Astrocyte (in vitro differentiated cells and primary cell): ENCODE measurements around the gene PLCB4. TPM values are rescaled to one million over a fixed set of nuclear protein-coding genes. Genes with fewer than 3 reads are reported as not detected.

ENCODE experiments used
- DNase-seq: peaks from one replicate; pipeline ENCODE4 v3.0.0-alpha.2; 2010; ENCODE audit warnings: low read depth
- FAIRE-seq: peaks from 2 replicates; lab custom pipeline; 2011; peaks lifted over from hg19 to GRCh38; lab: Jason Lieb, UNC
- H2AFZ ChIP-seq: 2 replicates; pipeline ENCODE4 v1.6.0; 2012; ENCODE audit warnings: low read depth, low read length, inconsistent platforms
- H3K27ac ChIP-seq: 2 replicates; pipeline ENCODE4 v1.5.1; 2011; ENCODE audit warnings: low read depth, low read length, inconsistent platforms
- H3K27me3 ChIP-seq: 2 replicates; pipeline ENCODE4 v1.6.0; 2011; ENCODE audit warnings: low read length, inconsistent platforms; ENCODE audit not compliant: insufficient read depth
- H3K36me3 ChIP-seq: 2 replicates; pipeline ENCODE4 v1.5.1; 2011; ENCODE audit warnings: low read length, inconsistent platforms; ENCODE audit not compliant: insufficient read depth
- H3K4me1 ChIP-seq: 2 replicates; pipeline ENCODE4 v1.5.1; 2011; ENCODE audit warnings: low read length, inconsistent platforms; ENCODE audit not compliant: insufficient read depth
- H3K4me2 ChIP-seq: 2 replicates; pipeline ENCODE4 v1.6.0; 2012; ENCODE audit warnings: low read length, inconsistent platforms
- H3K4me3 ChIP-seq: 2 replicates; pipeline ENCODE4 v1.5.1; 2011; ENCODE audit warnings: low read depth, mild to moderate bottlenecking, low read length, inconsistent platforms; ENCODE audit not compliant: insufficient read depth
- H3K79me2 ChIP-seq: 2 replicates; pipeline ENCODE4 v1.6.0; 2012; ENCODE audit warnings: mild to moderate bottlenecking, low read length, inconsistent platforms; ENCODE audit not compliant: insufficient read depth
- H3K9ac ChIP-seq: 2 replicates; pipeline ENCODE4 v1.6.0; 2012; ENCODE audit warnings: mild to moderate bottlenecking, low read length, inconsistent platforms
- H3K9me3 ChIP-seq: 2 replicates; pipeline ENCODE4 v1.5.1; 2012; ENCODE audit warnings: low read depth, mild to moderate bottlenecking, low read length, inconsistent platforms; ENCODE audit not compliant: insufficient read depth
- H4K20me1 ChIP-seq: 2 replicates; pipeline ENCODE4 v1.6.0; 2012; ENCODE audit warnings: low read length, inconsistent platforms; ENCODE audit not compliant: insufficient read depth
- H3K27ac Mint-ChIP-seq: one replicate; pipeline ENCODE4 v1.8.0; 2021; ENCODE audit warnings: mild to moderate bottlenecking, mixed read lengths; ENCODE audit not compliant: unreplicated experiment
- H3K27me3 Mint-ChIP-seq: one replicate; pipeline ENCODE4 v1.8.0; 2021; ENCODE audit warnings: low read depth, mixed read lengths; ENCODE audit not compliant: unreplicated experiment
- H3K36me3 Mint-ChIP-seq: one replicate; pipeline ENCODE4 v1.8.0; 2021; ENCODE audit warnings: low read depth, mixed read lengths; ENCODE audit not compliant: unreplicated experiment
- H3K4me1 Mint-ChIP-seq: one replicate; pipeline ENCODE4 v1.8.0; 2021; ENCODE audit warnings: low read depth, mixed read lengths; ENCODE audit not compliant: unreplicated experiment
- H3K4me3 Mint-ChIP-seq: one replicate; pipeline ENCODE4 v1.8.0; 2021; ENCODE audit warnings: mild to moderate bottlenecking, moderate library complexity, mixed read lengths; ENCODE audit not compliant: unreplicated experiment
- H3K9me3 Mint-ChIP-seq: one replicate; pipeline ENCODE4 v1.8.0; 2021; ENCODE audit warnings: mild to moderate bottlenecking, mixed read lengths; ENCODE audit not compliant: unreplicated experiment
- EZH2 ChIP-seq: IDR thresholded peaks from 2 replicates; pipeline ENCODE4 v1.6.1; 2012; ENCODE audit warnings: mild to moderate bottlenecking, low read length, inconsistent platforms; ENCODE audit not compliant: insufficient read depth
- total RNA-seq: library from RNA; stranded (reverse); gene quantifications from 2 replicates; pipeline ENCODE4 v1.2.1, GENCODE V29; 2021
- TF ChIP-seq, protein P1 (sequence below): IDR thresholded peaks from 2 replicates; pipeline ENCODE4 v1.5.1; 2011; ENCODE audit warnings: low read depth, mild to moderate bottlenecking, inconsistent platforms, low read length, moderate library complexity; ENCODE audit not compliant: insufficient read depth

PLCB4 gene
- total RNA-seq, 1 donor from 2014 or later = 58.2 TPM

DNA sequence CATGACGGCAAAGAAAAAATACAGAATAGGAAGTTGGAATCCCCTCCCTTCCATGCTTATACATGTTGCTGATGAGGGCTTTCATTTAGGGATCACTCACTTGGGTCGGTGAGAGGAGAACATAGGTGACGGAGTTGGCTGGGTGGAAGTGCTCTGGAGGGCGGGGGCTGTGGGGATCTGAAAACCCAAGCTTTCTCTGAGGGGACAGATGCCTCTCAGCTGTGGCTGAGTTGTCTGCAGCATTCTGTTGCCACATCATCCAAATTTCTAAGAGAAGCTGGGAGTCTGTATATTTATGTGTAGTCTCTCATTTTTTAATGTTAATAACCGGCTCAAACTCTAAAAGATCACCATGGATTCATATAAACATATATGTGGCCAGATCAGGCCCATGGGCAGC, 141.5 kb downstream of the PLCB4 start:
- Histone ChIP-seq H3K79me2 (no peaks in the 10 kb centered on the region), H2AFZ (no peak overlapping the region), H3K4me2 (no peak overlapping the region), H4K20me1 (no peaks in the 10 kb centered on the region), H3K36me3 (no peaks in the 10 kb centered on the region), H3K9me3 (no peaks in the 10 kb centered on the region), H3K27ac (no peak overlapping the region), H3K27me3 (no peaks in the 10 kb centered on the region), H3K9ac (no peak overlapping the region), H3K4me3 (no peak overlapping the region), H3K4me1 (no peaks in the 10 kb centered on the region)
- Mint-ChIP-seq H3K9me3 (no peaks in the 10 kb centered on the region), H3K27me3 (no peaks in the 10 kb centered on the region), H3K4me1 (peaks cover 22% of the 10 kb centered on the region), H3K4me3 (no peak overlapping the region), H3K27ac (no peak overlapping the region), H3K36me3 (peaks cover 2% of the 10 kb centered on the region)
- TF ChIP-seq EZH2 = no peak
- TF ChIP-seq, protein P1, sequence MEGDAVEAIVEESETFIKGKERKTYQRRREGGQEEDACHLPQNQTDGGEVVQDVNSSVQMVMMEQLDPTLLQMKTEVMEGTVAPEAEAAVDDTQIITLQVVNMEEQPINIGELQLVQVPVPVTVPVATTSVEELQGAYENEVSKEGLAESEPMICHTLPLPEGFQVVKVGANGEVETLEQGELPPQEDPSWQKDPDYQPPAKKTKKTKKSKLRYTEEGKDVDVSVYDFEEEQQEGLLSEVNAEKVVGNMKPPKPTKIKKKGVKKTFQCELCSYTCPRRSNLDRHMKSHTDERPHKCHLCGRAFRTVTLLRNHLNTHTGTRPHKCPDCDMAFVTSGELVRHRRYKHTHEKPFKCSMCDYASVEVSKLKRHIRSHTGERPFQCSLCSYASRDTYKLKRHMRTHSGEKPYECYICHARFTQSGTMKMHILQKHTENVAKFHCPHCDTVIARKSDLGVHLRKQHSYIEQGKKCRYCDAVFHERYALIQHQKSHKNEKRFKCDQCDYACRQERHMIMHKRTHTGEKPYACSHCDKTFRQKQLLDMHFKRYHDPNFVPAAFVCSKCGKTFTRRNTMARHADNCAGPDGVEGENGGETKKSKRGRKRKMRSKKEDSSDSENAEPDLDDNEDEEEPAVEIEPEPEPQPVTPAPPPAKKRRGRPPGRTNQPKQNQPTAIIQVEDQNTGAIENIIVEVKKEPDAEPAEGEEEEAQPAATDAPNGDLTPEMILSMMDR = no peak
- DNase-seq = no peak
- FAIRE-seq = no peak

DNA sequence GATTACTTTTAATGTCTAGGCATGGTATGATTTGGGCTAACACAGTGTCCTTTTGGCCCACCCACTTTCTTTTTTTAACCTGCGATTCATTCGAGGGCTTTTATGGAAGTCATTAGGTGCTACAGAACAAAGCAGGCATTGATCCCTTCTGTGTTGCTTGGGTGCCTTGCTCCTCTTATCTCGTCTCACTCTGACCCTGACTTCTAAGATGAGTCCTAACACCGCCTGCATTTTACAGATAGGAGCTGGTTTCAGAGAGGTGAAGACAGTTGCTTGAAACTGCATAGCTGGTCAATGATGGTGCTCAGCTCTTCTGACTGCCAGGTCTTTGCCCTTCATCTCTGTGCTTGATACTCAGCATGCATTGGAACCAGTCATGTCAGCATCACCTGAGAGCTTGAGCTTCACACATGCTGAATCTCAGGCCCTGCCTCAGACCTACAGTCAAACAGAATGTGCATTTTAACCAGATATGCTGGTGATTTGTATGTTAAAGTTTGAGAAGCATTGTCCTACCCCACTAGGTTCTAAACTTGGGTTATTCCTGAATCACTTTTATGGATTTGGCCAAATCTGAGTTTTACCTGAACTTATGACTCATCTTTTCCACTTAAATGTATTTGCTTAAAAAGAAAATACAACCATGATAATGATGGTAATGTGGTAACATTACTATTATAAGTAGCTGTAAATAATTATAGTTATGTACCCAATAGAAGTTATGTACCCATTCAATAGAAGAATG, 142.3 kb downstream of the PLCB4 start:
- no peaks in the 10 kb centered on the region for H4K20me1 ChIP-seq
- Mint-ChIP-seq H3K4me1 (peaks cover 22% of the 10 kb centered on the region), H3K27ac (no peak overlapping the region), H3K9me3 (no peaks in the 10 kb centered on the region), H3K4me3 (no peak overlapping the region), H3K27me3 (no peaks in the 10 kb centered on the region), H3K36me3 (peaks cover 2% of the 10 kb centered on the region)
- H3K4me3 ChIP-seq = no peak overlapping the region
- FAIRE-seq = no peak
- H3K4me2 ChIP-seq = no peak overlapping the region
- no peaks in the 10 kb centered on the region for H3K4me1 ChIP-seq
- no peak for TF ChIP-seq EZH2
- TF ChIP-seq, protein P1 = no peak
- DNase-seq = no peak
- H3K79me2 ChIP-seq = no peaks in the 10 kb centered on the region
- no peak overlapping the region for H3K9ac ChIP-seq
- H3K9me3 ChIP-seq = no peaks in the 10 kb centered on the region
- no peaks in the 10 kb centered on the region for H3K36me3 ChIP-seq
- no peak overlapping the region for H3K27ac ChIP-seq
- H2AFZ ChIP-seq = no peak overlapping the region
- no peaks in the 10 kb centered on the region for H3K27me3 ChIP-seq

DNA sequence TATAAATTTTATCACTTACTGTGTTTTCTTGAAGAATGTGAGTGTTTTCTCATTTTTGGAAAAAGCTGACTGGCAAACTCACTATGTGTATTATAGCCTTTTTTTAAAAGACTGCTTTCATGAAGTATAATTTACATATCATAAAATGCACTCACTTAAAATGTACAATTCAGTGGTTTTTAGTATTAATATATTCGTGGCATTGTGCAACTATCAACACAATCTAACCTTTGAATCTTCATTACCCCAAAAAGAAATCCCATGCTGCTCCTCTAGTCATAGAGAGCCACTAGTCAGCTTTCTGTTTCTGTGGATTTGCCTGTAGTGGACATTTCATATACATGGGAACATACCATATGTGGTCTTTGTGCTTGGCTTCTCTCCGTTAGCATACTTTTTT, 143.8 kb downstream of the PLCB4 start:
- Histone ChIP-seq H3K79me2 (no peaks in the 10 kb centered on the region), H3K27me3 (no peaks in the 10 kb centered on the region)

More for the DNA sequence above, 143.8 kb downstream of the PLCB4 start:
- Histone ChIP-seq H3K27ac (no peak overlapping the region), H2AFZ (no peak overlapping the region), H3K4me1 (no peaks in the 10 kb centered on the region), H3K9ac (no peak overlapping the region), H3K9me3 (no peaks in the 10 kb centered on the region), H3K36me3 (no peaks in the 10 kb centered on the region), H3K4me2 (no peak overlapping the region), H3K4me3 (no peak overlapping the region), H4K20me1 (no peaks in the 10 kb centered on the region)
- Mint-ChIP-seq H3K27ac (no peak overlapping the region), H3K27me3 (no peaks in the 10 kb centered on the region), H3K9me3 (no peaks in the 10 kb centered on the region), H3K36me3 (peaks cover 2% of the 10 kb centered on the region), H3K4me1 (peaks cover 14% of the 10 kb centered on the region), H3K4me3 (no peak overlapping the region)
- TF ChIP-seq, protein P1 = no peak
- no peak for TF ChIP-seq EZH2
- FAIRE-seq (no peak), DNase-seq (no peak)
